Measurements from ENCODE around the gene ITPR1.

Gene ITPR1

DNA sequence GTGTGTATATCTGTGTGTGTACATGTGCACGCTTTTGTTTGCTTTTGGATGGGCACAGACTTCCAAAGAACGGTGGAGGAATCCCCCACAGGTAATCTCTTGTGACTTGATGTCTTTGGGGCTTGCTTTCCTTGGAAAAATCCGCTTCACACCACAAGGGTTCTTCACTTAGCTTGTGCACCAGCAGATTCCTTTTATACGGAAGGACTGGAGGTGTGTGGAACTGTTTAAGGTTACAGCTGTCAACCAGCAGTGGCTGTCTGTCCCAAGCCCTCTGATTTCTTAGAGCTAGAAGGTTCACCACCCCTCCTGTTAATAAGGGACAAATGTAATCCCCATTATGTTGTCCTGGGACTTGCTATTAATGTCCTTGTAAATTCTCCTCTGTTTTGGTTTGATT lies 193.5 kb downstream of the ITPR1 start:
- DNase-seq (ENCODE audit: low read depth): no peak

DNA sequence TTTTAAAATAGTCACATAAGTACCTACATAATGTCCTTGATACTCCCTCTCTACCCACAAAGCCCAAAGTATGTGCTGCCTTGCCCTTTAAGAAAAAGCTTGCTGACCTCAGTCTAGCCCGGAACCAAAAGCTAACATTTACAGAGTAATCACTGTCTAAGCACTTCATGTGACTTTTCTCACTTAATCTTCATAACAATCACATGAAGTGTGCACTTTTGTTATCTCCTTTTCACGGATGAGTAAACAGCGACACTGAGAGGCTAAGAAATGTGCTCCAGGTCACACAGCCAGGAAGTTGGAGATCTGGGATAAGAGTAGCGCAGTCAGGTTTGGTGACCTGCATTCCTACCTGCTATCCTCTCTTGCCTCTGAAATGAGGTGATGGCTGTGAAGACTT lies 194.0 kb downstream of the ITPR1 start:
- no peak for DNase-seq (ENCODE audit: low read depth)

GRCh38 chr3:4687596-4687995 lies 194.4 kb downstream of the ITPR1 start:
- no peak for DNase-seq (ENCODE audit: low read depth)

- no peak for DNase-seq (ENCODE audit: low read depth)
These were observed 195.3 kb downstream of the ITPR1 start for GRCh38 chr3:4688411-4688810.

GRCh38 chr3:4689021-4689420 lies 195.9 kb downstream of the ITPR1 start:
- no peak for DNase-seq (ENCODE audit: low read depth)

DNA sequence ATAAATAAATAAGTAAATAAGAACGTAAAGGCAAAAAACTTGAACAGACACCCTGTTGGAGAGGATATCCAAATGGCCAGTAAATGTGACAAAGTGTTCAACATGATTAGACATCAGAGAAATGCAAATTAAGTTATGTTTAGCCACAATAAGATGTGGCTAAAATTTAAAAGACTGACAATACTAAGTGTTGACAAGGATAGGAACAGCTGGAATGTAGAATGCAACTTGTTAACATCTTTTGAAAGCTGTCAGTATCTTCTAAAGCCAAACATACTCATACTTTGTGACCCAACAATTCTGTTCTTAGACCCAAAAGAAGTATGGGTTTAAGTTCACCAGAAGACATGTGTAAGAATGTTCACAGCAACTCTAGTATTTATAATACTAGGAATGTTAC lies 197.1 kb downstream of the ITPR1 start:
- DNase-seq (ENCODE audit: low read depth): no peak

DNA sequence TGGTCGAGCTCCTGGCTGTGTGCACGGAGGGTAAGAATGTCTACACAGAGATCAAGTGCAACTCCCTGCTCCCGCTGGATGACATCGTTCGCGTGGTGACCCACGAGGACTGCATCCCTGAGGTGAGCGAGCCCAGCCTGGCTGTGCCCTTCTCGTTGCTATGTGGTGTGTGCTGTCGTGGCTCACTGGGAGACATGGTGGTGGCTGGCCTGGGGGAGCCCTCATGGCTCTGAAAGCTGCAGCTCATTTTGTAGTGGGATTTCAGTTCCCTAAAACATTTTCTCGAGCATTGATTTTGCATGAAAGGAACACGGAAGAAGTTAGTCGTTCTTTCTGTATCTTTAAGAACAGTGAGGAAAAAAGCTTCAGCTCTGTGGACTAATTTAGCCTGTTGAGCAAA lies 200.5 kb downstream of the ITPR1 start:
- no peak for DNase-seq (ENCODE audit: low read depth)

DNA sequence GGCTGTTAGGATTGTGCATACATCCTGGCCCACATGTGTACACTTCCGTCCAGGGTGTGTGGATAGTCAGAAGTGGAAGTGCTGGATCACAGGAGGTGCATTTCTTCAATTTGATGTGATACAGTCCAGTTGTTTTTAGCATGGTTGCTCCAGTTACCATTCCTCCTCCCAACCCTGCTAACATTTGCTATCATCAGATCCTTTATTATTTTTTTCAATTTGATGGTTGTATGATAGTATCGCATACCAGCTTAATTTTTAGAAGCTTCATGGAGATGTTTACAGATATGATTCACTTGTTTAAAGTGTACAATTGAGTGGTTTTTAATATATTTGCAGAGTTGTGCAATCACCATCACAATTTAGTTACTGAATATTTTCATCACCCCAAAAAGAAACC lies 202.7 kb downstream of the ITPR1 start:
- no peak for DNase-seq (ENCODE audit: low read depth)

DNA sequence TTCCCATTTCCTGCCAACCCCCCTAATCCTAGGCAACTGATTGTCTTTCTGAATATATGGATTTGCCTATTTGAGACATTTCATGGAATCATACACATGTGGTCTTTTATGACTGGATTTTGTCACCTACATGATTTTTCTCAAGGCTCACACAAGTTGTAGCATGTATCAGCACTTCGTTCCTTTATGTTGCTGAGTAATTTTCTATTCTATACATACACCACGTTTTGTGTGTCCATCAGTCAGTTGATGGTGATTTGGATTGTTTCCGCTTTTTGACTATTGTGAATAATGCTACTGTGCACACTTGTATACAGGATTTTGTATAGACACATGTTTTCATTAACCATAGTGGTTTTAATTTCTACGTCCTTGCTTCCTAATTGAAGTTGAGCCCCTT lies 203.1 kb downstream of the ITPR1 start:
- no peak for DNase-seq (ENCODE audit: low read depth)

GRCh38 chr3:4698125-4698821 lies 205.1 kb downstream of the ITPR1 start:
- no peak for DNase-seq (ENCODE audit: low read depth)

- no peak for DNase-seq (ENCODE audit: low read depth)
These were observed 209.9 kb downstream of the ITPR1 start for GRCh38 chr3:4703054-4703480.

- no peak for DNase-seq (ENCODE audit: low read depth)
These were observed 211.4 kb downstream of the ITPR1 start for GRCh38 chr3:4704552-4704951.

DNA sequence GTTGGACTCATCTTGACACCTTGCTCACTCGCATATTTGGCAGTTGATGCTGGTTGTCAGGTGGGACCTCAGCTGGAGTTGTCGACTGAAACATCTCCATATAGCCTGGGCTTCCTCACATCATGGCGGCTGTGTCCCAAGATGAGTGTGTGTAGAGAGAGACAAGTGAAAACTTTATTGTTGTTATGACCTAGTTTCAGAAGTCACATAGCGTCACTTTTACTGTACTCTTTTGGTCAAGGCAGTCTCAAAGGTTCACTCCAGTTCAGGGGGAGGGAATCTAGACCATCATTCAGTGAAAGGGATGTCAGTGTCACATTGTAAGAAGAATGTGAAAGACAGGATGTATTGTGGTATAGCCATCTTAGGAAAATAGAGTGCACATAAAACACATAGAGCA lies 214.2 kb downstream of the ITPR1 start:
- no peak for DNase-seq (ENCODE audit: low read depth)

- no peak for DNase-seq (ENCODE audit: low read depth)
These were observed 215.1 kb downstream of the ITPR1 start for GRCh38 chr3:4708230-4708629.

GRCh38 chr3:4709341-4709740 lies 216.2 kb downstream of the ITPR1 start:
- DNase-seq (ENCODE audit: low read depth): no peak

GRCh38 chr3:4710191-4710590 lies 217.0 kb downstream of the ITPR1 start:
- no peak for DNase-seq (ENCODE audit: low read depth)

- no peak for DNase-seq (ENCODE audit: low read depth)
These were observed 218.5 kb downstream of the ITPR1 start for GRCh38 chr3:4711680-4711992.

GRCh38 chr3:4712109-4712508 lies 219.0 kb downstream of the ITPR1 start:
- DNase-seq (ENCODE audit: low read depth): no peak

DNA sequence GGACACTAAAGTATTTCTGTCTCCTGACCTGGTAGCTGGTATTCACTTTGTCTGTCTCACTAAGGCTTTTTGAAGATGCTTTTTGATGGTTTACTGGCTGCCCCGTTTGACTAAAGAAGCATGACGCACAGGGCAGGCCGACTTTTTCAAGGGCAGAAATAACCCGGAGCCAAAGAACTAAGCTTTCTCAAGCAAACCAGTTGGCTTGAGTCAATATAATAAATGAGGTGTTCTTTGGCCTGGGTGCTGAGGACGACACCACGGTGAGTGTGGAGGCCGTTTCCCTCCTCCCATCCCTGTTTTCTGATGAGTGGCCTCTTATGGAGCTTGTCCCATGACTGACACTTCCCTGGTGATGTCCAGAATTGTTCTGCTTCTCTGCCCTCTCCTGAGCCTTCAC lies 220.9 kb downstream of the ITPR1 start:
- DNase-seq (ENCODE audit: low read depth): no peak

- DNase-seq (ENCODE audit: low read depth): no peak
These were observed 223.1 kb downstream of the ITPR1 start for GRCh38 chr3:4716266-4716665.

DNA sequence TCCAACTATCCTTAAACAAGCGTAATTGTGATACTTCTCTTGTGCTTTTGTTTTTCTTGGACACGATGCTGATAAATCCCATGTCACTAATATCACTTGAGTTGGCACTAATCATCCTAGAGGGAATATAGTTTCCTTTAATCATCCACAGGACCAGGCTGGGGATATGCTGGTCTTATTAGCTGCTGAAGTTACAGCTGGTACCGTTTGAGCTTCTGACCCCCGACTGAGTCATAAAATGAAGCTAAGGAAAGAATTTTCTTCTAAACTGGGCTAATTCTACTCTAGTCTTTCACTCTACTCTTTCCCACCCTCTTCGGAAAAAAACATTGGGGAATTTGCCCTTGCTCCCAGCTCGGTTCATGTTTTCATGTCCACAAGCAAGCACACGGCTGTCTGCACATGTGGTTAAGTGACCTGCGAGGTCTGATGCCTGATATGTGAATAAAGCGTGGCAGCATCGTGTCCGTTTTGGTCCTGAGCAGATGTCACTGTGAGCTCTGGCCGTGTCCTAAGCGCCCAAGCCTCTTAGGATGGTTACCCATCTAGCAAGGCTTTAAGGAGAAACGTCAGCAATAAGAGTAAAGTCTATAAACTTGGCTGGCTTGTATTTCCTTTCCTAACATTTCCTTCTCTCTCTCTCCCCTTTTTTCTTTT lies 223.7 kb downstream of the ITPR1 start:
- DNase-seq (ENCODE audit: low read depth): no peak

DNA sequence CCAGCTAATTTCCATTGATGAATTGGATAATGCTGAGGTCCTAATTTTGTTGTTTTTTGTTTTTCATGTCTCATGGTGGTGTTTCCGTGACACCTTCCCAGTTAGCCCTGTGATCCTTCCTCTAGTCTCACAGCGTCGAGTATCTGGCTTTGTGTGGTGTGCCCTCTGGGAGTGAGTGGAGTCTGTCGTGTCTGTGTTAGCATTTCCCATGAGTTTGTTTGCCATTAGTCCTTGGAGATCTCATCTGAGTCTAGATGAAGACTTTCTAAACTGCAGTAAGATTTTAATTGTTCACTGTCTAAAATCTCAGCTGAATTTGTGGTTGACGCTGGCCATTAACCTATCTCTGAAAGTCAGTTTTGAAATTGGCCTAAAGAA lies 224.2 kb downstream of the ITPR1 start:
- DNase-seq (ENCODE audit: low read depth): no peak

DNA sequence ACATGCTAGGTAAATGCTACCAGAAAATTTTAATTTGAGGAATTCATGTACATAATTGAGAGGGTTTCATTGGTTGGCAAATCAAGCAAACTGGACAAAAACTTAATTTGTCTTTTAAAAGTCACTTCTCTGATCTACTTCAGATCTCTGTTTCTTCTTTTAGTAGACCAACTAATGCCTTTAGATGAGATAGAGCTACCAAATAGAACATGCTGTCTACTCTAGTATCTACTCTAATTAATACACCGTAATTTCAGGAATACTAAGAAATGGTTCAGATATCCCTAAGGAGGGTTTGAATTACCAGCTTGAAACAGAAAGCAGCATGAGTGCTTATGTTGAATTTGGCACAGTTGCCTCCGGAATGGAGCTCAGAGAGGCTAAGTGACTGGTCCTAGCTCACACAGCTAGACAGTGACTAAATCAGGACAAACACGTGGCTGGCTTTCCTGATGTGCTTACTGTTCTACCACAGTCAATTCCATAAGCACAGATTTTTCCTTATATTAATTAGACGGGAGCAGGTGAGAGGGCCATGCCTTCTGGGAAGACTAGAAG lies 225.1 kb downstream of the ITPR1 start:
- no peak for DNase-seq (ENCODE audit: low read depth)

DNA sequence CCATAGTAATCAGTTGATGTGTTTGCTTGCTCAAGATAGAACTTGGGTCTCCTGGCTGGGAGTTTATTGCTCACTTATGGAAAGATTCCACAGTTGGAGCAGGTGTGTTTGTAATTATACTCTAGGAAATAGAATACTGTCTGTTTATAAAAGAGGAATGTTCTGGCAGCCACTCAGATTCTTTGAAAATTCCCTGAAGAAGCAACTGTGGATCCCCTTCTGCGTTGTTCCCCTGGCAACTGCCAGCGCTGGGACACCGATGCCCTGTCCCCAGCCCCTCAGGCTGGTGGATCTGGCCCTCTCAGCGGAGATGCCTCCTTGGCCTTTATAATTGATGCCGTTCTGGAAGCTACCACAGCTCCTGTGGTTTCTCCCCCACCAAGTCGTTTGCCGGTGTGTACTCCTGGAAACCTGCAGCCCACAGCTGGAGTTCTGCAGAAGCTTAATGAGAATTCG lies 225.9 kb downstream of the ITPR1 start:
- DNase-seq (ENCODE audit: low read depth): no peak
